ENCODE results near the gene COL11A1.

COL11A1 gene

GRCh38 chr1:102978874-102979273, 129.4 kb downstream of the COL11A1 start (continued):
- TF ChIP-seq FEZF1 (tag by site-specific recombination; IDR thresholded peaks at IDR 0.05) (no peak), SP2 (tag by site-specific recombination; IDR thresholded peaks at IDR 0.05) (no peak)

- Histone ChIP-seq H3K36me3 (ENCODE audit: control insufficient read depth in 2 of 2, insufficient read depth in 1 of 2, low read length in 2 of 2) (no peaks in the 10 kb centered on the region), H3K9me3 (ENCODE audit: control insufficient read depth, insufficient read depth, low read depth, low read length) (no peaks in the 10 kb centered on the region), H3K27ac (ENCODE audit: extremely low read depth, low read depth, low read length) (no peak overlapping the region), H3K4me1 (ENCODE audit: control insufficient read depth, insufficient read depth, low read length) (no peaks in the 10 kb centered on the region), H3K4me3 (ENCODE audit: low read depth, low read length) (no peak overlapping the region)
- POLR2A ChIA-PET: no interaction called here
- TF ChIP-seq ZBTB11 (tag by site-specific recombination; conservative IDR thresholded peaks at IDR 0.05; ENCODE audit: low read depth) (no peak), ZNF560 (tag by site-specific recombination; IDR thresholded peaks at IDR 0.05; ENCODE audit: borderline replicate concordance) (no peak), ZNF843 (tag by site-specific recombination; IDR thresholded peaks at IDR 0.05) (no peak), ZNF341 (tag by site-specific recombination; IDR thresholded peaks at IDR 0.05; ENCODE audit: low read depth) (no peak), AEBP2 (tag by site-specific recombination; IDR thresholded peaks at IDR 0.05; ENCODE audit: borderline replicate concordance) (no peak), ZNF488 (tag by site-specific recombination; IDR thresholded peaks at IDR 0.05) (no peak), ZNF510 (tag by site-specific recombination; IDR thresholded peaks at IDR 0.05; ENCODE audit: insufficient replicate concordance) (no peak), SETDB1 (IDR thresholded peaks at IDR 0.05; ENCODE audit: insufficient read length, low read length) (no peak), ZNF837 (tag by site-specific recombination; IDR thresholded peaks at IDR 0.05) (no peak), ZNF350 (tag by site-specific recombination; IDR thresholded peaks at IDR 0.05) (no peak), ZNF473 (tag by site-specific recombination; IDR thresholded peaks at IDR 0.05) (no peak), ZSCAN30 (tag by site-specific recombination; IDR thresholded peaks at IDR 0.05) (no peak), ZNF221 (tag by site-specific recombination; IDR thresholded peaks at IDR 0.05; ENCODE audit: borderline replicate concordance) (no peak), GLIS2 (tag by site-specific recombination; IDR thresholded peaks at IDR 0.05) (no peak), ZNF140 (tag by site-specific recombination; IDR thresholded peaks at IDR 0.05) (no peak), ZNF791 (tag by site-specific recombination; IDR thresholded peaks at IDR 0.05) (no peak)
- CTCF ChIA-PET: interaction anchor here (1.2 kb wide), 1 partner anchor 9 kb away, joined by 4 read pairs; no protein-coding TSS in a partner anchor
Observed at GRCh38 chr1:102977292-102977691, 131.0 kb downstream of the COL11A1 start.

GRCh38 chr1:102970496-102971078, 137.7 kb downstream of the COL11A1 start:
- no peak overlapping the region for H3K4me3 ChIP-seq (ENCODE audit: low read depth, low read length)
- no peaks in the 10 kb centered on the region for H3K9me3 ChIP-seq (ENCODE audit: control insufficient read depth, insufficient read depth, low read depth, low read length)
- TF ChIP-seq ZNF654 (tag by site-specific recombination; IDR thresholded peaks at IDR 0.05; ENCODE audit: low read depth): peak; percentile 67
- TF ChIP-seq GFI1B (tag by site-specific recombination; IDR thresholded peaks at IDR 0.05): no peak
- ChIA-PET POLR2A (no interaction called here), CTCF (interaction anchor here (0.7 to 1.8 kb wide), 13 partner anchors 8 to 1856 kb away, joined by 3 to 7 read pairs (median 3); no protein-coding TSS in a partner anchor)
- no peak overlapping the region for H3K27ac ChIP-seq (ENCODE audit: extremely low read depth, low read depth, low read length)
- H3K4me1 ChIP-seq (ENCODE audit: control insufficient read depth, insufficient read depth, low read length): no peaks in the 10 kb centered on the region
- H3K36me3 ChIP-seq (ENCODE audit: control insufficient read depth in 2 of 2, insufficient read depth in 1 of 2, low read length in 2 of 2): no peaks in the 10 kb centered on the region
